Measurements from ENCODE around the gene TRAM2. TPM values are rescaled to one million over a fixed set of nuclear protein-coding genes. Genes with fewer than 3 reads are reported as not detected.
A peak's percentile ranks its signal among the peaks of the same experiment; 100 is the strongest.

The TRAM2 gene
- total and polyA plus RNA-seq, 10 of the 15 experiments (the other 5 are each of a cell fraction or from before 2014, with no cell fraction given), result 2.5 to 15.0 (median 11.0) TPM

DNA sequence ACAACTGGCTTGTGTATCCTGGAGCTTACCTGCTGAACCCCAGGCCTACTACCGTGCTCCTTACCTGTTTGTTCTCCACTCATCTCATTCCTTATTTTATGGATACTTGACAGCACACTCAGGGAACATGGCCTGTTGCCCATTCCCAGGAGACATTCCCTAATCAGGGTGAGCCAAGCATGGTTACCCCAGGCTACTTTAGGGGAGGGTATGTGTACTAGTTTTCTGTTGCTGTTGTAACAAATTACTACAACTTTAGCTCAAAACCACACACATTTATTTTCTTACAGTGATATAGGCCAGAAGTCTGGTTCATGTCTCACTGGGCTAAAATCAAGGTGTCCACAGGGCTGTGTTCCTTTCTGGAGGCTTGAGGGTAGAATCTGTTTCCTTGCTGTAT is 15.0 kb upstream of the TRAM2 start (continued):
- TF ChIP-seq, protein P1, sequence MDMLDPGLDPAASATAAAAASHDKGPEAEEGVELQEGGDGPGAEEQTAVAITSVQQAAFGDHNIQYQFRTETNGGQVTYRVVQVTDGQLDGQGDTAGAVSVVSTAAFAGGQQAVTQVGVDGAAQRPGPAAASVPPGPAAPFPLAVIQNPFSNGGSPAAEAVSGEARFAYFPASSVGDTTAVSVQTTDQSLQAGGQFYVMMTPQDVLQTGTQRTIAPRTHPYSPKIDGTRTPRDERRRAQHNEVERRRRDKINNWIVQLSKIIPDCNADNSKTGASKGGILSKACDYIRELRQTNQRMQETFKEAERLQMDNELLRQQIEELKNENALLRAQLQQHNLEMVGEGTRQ (IDR thresholded peaks at IDR 0.05; ENCODE audit: borderline replicate concordance, low read depth, low read length), result no peak
- TF ChIP-seq ASH2L (IDR thresholded peaks at IDR 0.05; ENCODE audit: borderline replicate concordance, low read depth) (no peak), BCL11A (IDR thresholded peaks at IDR 0.05; ENCODE audit: low read depth, low read length) (no peak), EGR1 (IDR thresholded peaks at IDR 0.05; ENCODE audit: borderline replicate concordance in 1 of 2, low read depth in 2 of 2, low read length in 2 of 2) (no peak), ATF3 (IDR thresholded peaks at IDR 0.05; ENCODE audit: borderline replicate concordance, extremely low read depth, low read depth, low read length) (no peak)

DNA sequence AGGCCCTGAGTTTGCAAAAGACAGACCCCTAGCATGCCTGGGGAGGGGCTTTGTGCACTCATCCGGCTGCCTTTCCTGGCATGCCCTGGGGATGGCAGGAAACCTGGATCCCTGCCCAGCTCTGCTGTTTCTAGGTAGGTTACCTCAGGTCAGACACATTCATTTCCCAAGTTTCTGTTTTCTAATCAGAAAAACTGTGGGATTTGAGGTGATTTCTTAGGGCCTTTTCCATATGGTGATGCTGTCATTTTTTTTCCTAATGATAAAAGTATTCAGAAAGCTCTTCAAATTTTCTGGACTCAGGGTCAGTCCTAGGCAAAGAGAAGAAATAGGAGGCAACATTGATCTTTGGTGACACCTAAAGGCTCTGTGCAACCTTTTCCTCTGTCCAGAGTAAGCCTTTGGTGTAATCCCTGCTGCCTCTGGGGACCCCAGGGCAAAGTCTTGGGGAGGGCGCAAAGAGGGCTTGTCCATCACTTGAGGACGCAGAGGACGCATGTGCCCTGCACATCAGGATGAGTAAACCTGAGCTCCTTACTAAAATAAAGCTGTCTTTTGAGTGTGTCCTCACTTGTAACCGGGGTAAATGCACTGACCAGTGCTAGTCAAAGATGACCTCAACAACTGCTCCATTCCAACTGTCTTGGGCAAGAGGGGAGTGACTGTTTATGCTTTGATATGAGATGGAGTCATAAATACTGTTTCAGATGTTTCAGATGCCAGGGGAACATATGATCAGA is 13.5 kb upstream of the TRAM2 start:
- no peaks in the 10 kb centered on the region for H4K20me1 ChIP-seq (ENCODE audit: control insufficient read depth, insufficient read depth)
- peaks cover 14% of the 10 kb centered on the region for H3K4me1 ChIP-seq (ENCODE audit: control insufficient read depth, insufficient read depth, low read length)
- FAIRE-seq (no peak), ATAC-seq (peak; percentile 35; the same call in 1 of the 3 replicates), DNase-seq (ENCODE audit: low read depth, low spot score) (no peak)
- ChIA-PET SMC1A (ENCODE audit: uncharacterized antibody, unreplicated experiment) (interaction anchor here (0.7 to 3.8 kb wide), 5 partner anchors 11 to 541 kb away, joined by 3 to 24 read pairs (median 3); no protein-coding TSS in a partner anchor), CTCF (interaction anchor here (0.8 to 12.5 kb wide), 8 partner anchors 14 to 190 kb away, joined by 3 to 118 read pairs (median 3); partner anchors contain the start of genes EFHC1 and TRAM2), RAD21 (ENCODE audit: unreplicated experiment) (interaction anchor here (0.5 to 2.0 kb wide), 5 partner anchors 16 to 172 kb away, joined by 3 to 5 read pairs (median 3); no protein-coding TSS in a partner anchor), POLR2A (no interaction called here)
- no peak overlapping the region for H2AFZ ChIP-seq (ENCODE audit: control insufficient read depth, low read depth, low read length)
- no peak overlapping the region for H3K27ac ChIP-seq (ENCODE audit: control insufficient read depth, insufficient read depth)
- H3K27me3 ChIP-seq (replicated peaks in 1 of 2; ENCODE audit: control insufficient read depth in 2 of 2, insufficient read depth in 2 of 2, low read length in 1 of 2), result no peaks in the 10 kb centered on the region
- H3K36me3 ChIP-seq (ENCODE audit: control insufficient read depth in 2 of 2, insufficient read depth in 2 of 2, low read length in 1 of 2), result no peaks in the 10 kb centered on the region
- no peak overlapping the region for H3K4me3 ChIP-seq
- no TSS peak for BruUV-seq (replicated peaks)
- H3K4me2 ChIP-seq (ENCODE audit: control insufficient read depth, insufficient read depth), result no peak overlapping the region
- H3K9ac ChIP-seq (ENCODE audit: control insufficient read depth, insufficient read depth, low read length), result no peak overlapping the region
- WGBS (ENCODE audit: insufficient coverage, insufficient replicate concordance, low lambda C conversion rate, missing lambda C conversion rate), result 95% methylated on average over 5 of the region's 5 CpGs
- in situ Hi-C loops (cut with MboI), result no loop called here
- no peaks in the 10 kb centered on the region for H3K9me3 ChIP-seq (replicated peaks; ENCODE audit: control insufficient read depth, insufficient read depth, low read length)
- intact Hi-C loops (cut with micrococcal nuclease; ENCODE audit: unreplicated experiment), result loop anchor here (10.0 kb wide), 1 partner anchor 306 kb away; the partner anchor contains the start of gene MCM3
- H3K79me2 ChIP-seq (ENCODE audit: control insufficient read depth, insufficient read depth, low read length), result no peaks in the 10 kb centered on the region
- TF ChIP-seq STAT1 (conservative IDR thresholded peaks at IDR 0.05) (no peak), ATF2 (IDR thresholded peaks at IDR 0.05; ENCODE audit: low read length) (no peak), JUND (IDR thresholded peaks at IDR 0.05; ENCODE audit: low read depth, low read length) (no peak), NFYB (IDR thresholded peaks at IDR 0.05; ENCODE audit: insufficient read depth, low read depth, low read length) (no peak), HCFC1 (IDR thresholded peaks at IDR 0.05; ENCODE audit: low read length) (no peak), CTCF (IDR thresholded peaks at IDR 0.05 in 2 of 3, conservative IDR thresholded peaks at IDR 0.05 in 1 of 3; ENCODE audit: control insufficient read depth in 2 of 3, extremely low read depth in 1 of 3, insufficient read depth in 1 of 3, low read depth in 3 of 3, low read length in 3 of 3) (peak in 1 of 3 experiments; percentile 35; a peak in 2 of 6 replicates)
- TF ChIP-seq, protein P2, sequence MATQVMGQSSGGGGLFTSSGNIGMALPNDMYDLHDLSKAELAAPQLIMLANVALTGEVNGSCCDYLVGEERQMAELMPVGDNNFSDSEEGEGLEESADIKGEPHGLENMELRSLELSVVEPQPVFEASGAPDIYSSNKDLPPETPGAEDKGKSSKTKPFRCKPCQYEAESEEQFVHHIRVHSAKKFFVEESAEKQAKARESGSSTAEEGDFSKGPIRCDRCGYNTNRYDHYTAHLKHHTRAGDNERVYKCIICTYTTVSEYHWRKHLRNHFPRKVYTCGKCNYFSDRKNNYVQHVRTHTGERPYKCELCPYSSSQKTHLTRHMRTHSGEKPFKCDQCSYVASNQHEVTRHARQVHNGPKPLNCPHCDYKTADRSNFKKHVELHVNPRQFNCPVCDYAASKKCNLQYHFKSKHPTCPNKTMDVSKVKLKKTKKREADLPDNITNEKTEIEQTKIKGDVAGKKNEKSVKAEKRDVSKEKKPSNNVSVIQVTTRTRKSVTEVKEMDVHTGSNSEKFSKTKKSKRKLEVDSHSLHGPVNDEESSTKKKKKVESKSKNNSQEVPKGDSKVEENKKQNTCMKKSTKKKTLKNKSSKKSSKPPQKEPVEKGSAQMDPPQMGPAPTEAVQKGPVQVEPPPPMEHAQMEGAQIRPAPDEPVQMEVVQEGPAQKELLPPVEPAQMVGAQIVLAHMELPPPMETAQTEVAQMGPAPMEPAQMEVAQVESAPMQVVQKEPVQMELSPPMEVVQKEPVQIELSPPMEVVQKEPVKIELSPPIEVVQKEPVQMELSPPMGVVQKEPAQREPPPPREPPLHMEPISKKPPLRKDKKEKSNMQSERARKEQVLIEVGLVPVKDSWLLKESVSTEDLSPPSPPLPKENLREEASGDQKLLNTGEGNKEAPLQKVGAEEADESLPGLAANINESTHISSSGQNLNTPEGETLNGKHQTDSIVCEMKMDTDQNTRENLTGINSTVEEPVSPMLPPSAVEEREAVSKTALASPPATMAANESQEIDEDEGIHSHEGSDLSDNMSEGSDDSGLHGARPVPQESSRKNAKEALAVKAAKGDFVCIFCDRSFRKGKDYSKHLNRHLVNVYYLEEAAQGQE (IDR thresholded peaks at IDR 0.05; ENCODE audit: low read depth, low read length), result no peak
